Measurements from ENCODE around the gene HACD2.

- TF ChIP-seq CTCF (IDR thresholded peaks at IDR 0.05; ENCODE audit: insufficient read depth, low read depth, low read length) (no peak), EZH2 (IDR thresholded peaks at IDR 0.05; ENCODE audit: insufficient read depth, low read length) (no peak)
Measured at GRCh38 chr3:123505820-123506219, 79.0 kb downstream of the HACD2 start.
